Sigmoid colon (tissue), 4 donors: ENCODE data around the gene GRID1.

Experiments used
- CTCF ChIP-seq, 4 experiments: fragments of 450-650 bp in 3 of 4; fragments of 200-600 bp in 1 of 4; IDR thresholded peaks; one replicate each; pipeline ENCODE4 v1.5.1; 2016 to 2019; ENCODE audit warnings: antibody characterized with exemption in 4 of 4, mild to moderate bottlenecking in 3 of 4, moderate library complexity in 2 of 4
- EP300 ChIP-seq, 4 donors: sonication (generic); formaldehyde crosslinking; IDR thresholded peaks; one replicate each; pipeline ENCODE4 v1.6.1; 2017; ENCODE audit warnings: antibody characterized with exemption in 4 of 4
- POLR2A ChIP-seq, 2 donors: fragments of 450-650 bp; IDR thresholded peaks; one replicate each; pipeline ENCODE4 v1.6.1; 2016; ENCODE audit warnings: antibody characterized with exemption in 2 of 2, mild to moderate bottlenecking in 2 of 2, moderate library complexity in 2 of 2

DNA sequence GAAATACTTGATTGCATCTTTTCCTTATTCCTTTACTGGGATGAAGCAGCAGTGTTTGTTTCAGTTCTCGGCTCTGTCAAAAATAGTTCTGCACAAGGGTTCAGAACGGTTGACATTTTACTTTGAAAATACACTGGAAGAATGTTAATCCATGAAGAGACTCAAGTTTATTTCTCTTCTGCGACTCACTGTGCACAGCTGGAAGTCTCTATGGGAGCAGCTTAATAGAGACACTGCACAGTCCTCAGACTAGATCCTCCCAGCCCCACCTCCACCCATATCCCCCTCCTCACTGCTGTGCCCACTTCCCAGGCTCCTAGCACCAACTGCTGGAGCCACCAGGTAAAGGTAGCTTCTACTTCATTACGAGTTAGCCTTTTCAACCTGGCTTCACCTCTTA lies 517.8 kb downstream of the GRID1 start:
- TF ChIP-seq CTCF (IDR thresholded peaks at IDR 0.05) (no peak), POLR2A (IDR thresholded peaks at IDR 0.05) (no peak), EP300 (IDR thresholded peaks at IDR 0.05) (no peak)
